ENCODE results near the gene SLC25A20.

SLC25A20 gene

GRCh38 chr3:48896936-48897335, 1.7 kb downstream of the SLC25A20 start:
- Histone ChIP-seq H3K4me2 (ENCODE audit: low read length) (no peak overlapping the region), H3K9me3 (ENCODE audit: control insufficient read depth, insufficient read depth, low read length) (no peaks in the 10 kb centered on the region), H3F3A (ENCODE audit: control insufficient read depth, insufficient read depth) (peaks cover 6% of the 10 kb centered on the region), H4K20me1 (ENCODE audit: control insufficient read depth, insufficient read depth, low read depth, low read length) (no peaks in the 10 kb centered on the region), H3K36me3 (ENCODE audit: control insufficient read depth, low read length) (no peaks in the 10 kb centered on the region), H3K9me2 (replicated peaks; ENCODE audit: control insufficient read depth, low read length) (no peaks in the 10 kb centered on the region), H3K79me2 (ENCODE audit: control insufficient read depth, low read length) (peaks cover 5% of the 10 kb centered on the region; the same call in 1 of the 2 replicates), H3K27ac (ENCODE audit: low read depth, low read length) (no peak overlapping the region), H3K4me3 (ENCODE audit: low read length) (no peak overlapping the region), H3K27me3 (ENCODE audit: control insufficient read depth, low read length) (no peaks in the 10 kb centered on the region), H3K4me1 (ENCODE audit: control insufficient read depth, low read length) (peaks cover 21% of the 10 kb centered on the region)
- TF ChIP-seq EZH2phosphoT487 (IDR thresholded peaks at IDR 0.05; ENCODE audit: borderline replicate concordance, low read length): no peak
- TF ChIP-seq, protein P1, sequence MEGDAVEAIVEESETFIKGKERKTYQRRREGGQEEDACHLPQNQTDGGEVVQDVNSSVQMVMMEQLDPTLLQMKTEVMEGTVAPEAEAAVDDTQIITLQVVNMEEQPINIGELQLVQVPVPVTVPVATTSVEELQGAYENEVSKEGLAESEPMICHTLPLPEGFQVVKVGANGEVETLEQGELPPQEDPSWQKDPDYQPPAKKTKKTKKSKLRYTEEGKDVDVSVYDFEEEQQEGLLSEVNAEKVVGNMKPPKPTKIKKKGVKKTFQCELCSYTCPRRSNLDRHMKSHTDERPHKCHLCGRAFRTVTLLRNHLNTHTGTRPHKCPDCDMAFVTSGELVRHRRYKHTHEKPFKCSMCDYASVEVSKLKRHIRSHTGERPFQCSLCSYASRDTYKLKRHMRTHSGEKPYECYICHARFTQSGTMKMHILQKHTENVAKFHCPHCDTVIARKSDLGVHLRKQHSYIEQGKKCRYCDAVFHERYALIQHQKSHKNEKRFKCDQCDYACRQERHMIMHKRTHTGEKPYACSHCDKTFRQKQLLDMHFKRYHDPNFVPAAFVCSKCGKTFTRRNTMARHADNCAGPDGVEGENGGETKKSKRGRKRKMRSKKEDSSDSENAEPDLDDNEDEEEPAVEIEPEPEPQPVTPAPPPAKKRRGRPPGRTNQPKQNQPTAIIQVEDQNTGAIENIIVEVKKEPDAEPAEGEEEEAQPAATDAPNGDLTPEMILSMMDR (IDR thresholded peaks at IDR 0.05; ENCODE audit: low read depth, low read length, poor library complexity, severe bottlenecking): no peak

GRCh38 chr3:48894516-48894915, 4.2 kb downstream of the SLC25A20 start:
- H3K4me1 ChIP-seq (ENCODE audit: control insufficient read depth, low read length): peaks cover 18% of the 10 kb centered on the region
- no peak overlapping the region for H3K4me2 ChIP-seq (ENCODE audit: low read length)
- H3K27ac ChIP-seq (ENCODE audit: low read depth, low read length): no peak overlapping the region
- TF ChIP-seq EZH2phosphoT487 (IDR thresholded peaks at IDR 0.05; ENCODE audit: borderline replicate concordance, low read length): no peak
- TF ChIP-seq, protein P1 (IDR thresholded peaks at IDR 0.05; ENCODE audit: low read depth, low read length, poor library complexity, severe bottlenecking): no peak
- H3K9me3 ChIP-seq (ENCODE audit: control insufficient read depth, insufficient read depth, low read length): no peaks in the 10 kb centered on the region
- H3K9me2 ChIP-seq (replicated peaks; ENCODE audit: control insufficient read depth, low read length): no peaks in the 10 kb centered on the region
- H3K36me3 ChIP-seq (ENCODE audit: control insufficient read depth, low read length): no peaks in the 10 kb centered on the region
- no peak overlapping the region for H3K4me3 ChIP-seq (ENCODE audit: low read length)
- H3K79me2 ChIP-seq (ENCODE audit: control insufficient read depth, low read length): peaks cover 5% of the 10 kb centered on the region; the same call in 1 of the 2 replicates
- no peaks in the 10 kb centered on the region for H3K27me3 ChIP-seq (ENCODE audit: control insufficient read depth, low read length)
- H3F3A ChIP-seq (ENCODE audit: control insufficient read depth, insufficient read depth): peaks cover 6% of the 10 kb centered on the region
- H4K20me1 ChIP-seq (ENCODE audit: control insufficient read depth, insufficient read depth, low read depth, low read length): no peaks in the 10 kb centered on the region

DNA sequence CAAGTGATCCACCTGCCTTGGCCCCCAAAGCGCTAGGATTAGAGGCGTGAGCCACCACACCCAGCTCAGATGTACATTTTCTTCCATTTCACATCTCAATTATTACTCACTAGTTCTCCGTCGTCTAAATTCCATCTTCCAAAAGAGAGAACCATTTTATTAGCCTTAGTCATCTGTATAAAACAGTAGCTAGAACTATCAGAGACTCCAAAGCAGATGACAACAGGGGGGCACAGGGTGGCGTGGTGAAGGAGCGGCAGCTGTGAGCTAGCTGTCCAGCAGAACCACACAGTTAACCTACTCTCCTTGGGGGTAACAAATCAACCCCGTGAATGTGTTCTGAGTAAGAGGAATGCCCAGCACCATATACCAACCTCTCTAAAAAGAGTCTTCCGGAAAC, 7.1 kb downstream of the SLC25A20 start:
- H4K20me1 ChIP-seq (ENCODE audit: control insufficient read depth, insufficient read depth, low read depth, low read length): no peaks in the 10 kb centered on the region
- no peaks in the 10 kb centered on the region for H3K9me3 ChIP-seq (ENCODE audit: control insufficient read depth, insufficient read depth, low read length)
- H3K9me2 ChIP-seq (replicated peaks; ENCODE audit: control insufficient read depth, low read length): no peaks in the 10 kb centered on the region
- no peak overlapping the region for H3K27ac ChIP-seq (ENCODE audit: low read depth, low read length)
- TF ChIP-seq, protein P1 (IDR thresholded peaks at IDR 0.05; ENCODE audit: low read depth, low read length, poor library complexity, severe bottlenecking): no peak
- TF ChIP-seq EZH2phosphoT487 (IDR thresholded peaks at IDR 0.05; ENCODE audit: borderline replicate concordance, low read length): no peak
- no peak overlapping the region for H3K4me3 ChIP-seq (ENCODE audit: low read length)
- H3K27me3 ChIP-seq (ENCODE audit: control insufficient read depth, low read length): no peaks in the 10 kb centered on the region
- H3F3A ChIP-seq (ENCODE audit: control insufficient read depth, insufficient read depth): no peaks in the 10 kb centered on the region
- no peaks in the 10 kb centered on the region for H3K79me2 ChIP-seq (ENCODE audit: control insufficient read depth, low read length)
- H3K36me3 ChIP-seq (ENCODE audit: control insufficient read depth, low read length): no peaks in the 10 kb centered on the region
- H3K4me1 ChIP-seq (ENCODE audit: control insufficient read depth, low read length): no peaks in the 10 kb centered on the region
- no peak overlapping the region for H3K4me2 ChIP-seq (ENCODE audit: low read length)
